ENCODE data around the gene S100A3. TPM values are rescaled to one million over a fixed set of nuclear protein-coding genes. Genes with fewer than 3 reads are reported as not detected.

Gene S100A3
- total RNA-seq, 6 experiments from 2014 or later, result 0.29 TPM; not detected in 5

DNA sequence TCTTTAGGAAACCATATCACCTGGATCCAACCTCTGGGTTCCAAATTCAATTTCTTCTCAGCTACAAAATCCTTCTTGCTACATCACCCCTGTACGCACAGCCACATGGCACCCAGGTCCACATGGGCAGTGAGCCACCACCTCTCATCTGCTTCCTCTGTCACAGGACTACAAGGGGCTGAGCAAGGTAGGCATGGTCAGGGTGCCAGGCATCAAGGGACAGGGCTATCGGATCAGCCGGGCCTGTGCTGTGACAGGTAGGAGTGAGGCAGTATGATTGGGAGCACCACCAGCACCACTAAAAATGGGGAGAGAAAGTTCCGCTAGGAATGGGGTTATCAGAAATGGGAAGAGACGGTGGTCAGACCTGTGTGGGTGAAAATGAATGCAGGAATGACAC is 42.7 kb downstream of the S100A3 start:
- 84% methylated on average over 3 of the region's 5 CpGs for WGBS (ENCODE audit: insufficient coverage, low coverage, low lambda C conversion rate, missing lambda C conversion rate)
- H3K36me3 ChIP-seq, result no peaks in the 10 kb centered on the region
- intact Hi-C loops (cut with DNase I), result no loop called here
- H3K4me1 ChIP-seq, result peaks cover 0 to 8% (median 2%) of the 10 kb centered on the region in 4 donors
- DNase-seq, result no peak
- no peaks in the 10 kb centered on the region for H3K27me3 ChIP-seq
- no peaks in the 10 kb centered on the region for H3K9me3 ChIP-seq
- TF ChIP-seq, protein P1, sequence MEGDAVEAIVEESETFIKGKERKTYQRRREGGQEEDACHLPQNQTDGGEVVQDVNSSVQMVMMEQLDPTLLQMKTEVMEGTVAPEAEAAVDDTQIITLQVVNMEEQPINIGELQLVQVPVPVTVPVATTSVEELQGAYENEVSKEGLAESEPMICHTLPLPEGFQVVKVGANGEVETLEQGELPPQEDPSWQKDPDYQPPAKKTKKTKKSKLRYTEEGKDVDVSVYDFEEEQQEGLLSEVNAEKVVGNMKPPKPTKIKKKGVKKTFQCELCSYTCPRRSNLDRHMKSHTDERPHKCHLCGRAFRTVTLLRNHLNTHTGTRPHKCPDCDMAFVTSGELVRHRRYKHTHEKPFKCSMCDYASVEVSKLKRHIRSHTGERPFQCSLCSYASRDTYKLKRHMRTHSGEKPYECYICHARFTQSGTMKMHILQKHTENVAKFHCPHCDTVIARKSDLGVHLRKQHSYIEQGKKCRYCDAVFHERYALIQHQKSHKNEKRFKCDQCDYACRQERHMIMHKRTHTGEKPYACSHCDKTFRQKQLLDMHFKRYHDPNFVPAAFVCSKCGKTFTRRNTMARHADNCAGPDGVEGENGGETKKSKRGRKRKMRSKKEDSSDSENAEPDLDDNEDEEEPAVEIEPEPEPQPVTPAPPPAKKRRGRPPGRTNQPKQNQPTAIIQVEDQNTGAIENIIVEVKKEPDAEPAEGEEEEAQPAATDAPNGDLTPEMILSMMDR (IDR thresholded peaks at IDR 0.05), result no peak
- no peak for TF ChIP-seq POLR2A (IDR thresholded peaks at IDR 0.05)
- no peak for ATAC-seq
- no peak overlapping the region for H3K27ac ChIP-seq
- H3K4me3 ChIP-seq, result no peak overlapping the region

DNA sequence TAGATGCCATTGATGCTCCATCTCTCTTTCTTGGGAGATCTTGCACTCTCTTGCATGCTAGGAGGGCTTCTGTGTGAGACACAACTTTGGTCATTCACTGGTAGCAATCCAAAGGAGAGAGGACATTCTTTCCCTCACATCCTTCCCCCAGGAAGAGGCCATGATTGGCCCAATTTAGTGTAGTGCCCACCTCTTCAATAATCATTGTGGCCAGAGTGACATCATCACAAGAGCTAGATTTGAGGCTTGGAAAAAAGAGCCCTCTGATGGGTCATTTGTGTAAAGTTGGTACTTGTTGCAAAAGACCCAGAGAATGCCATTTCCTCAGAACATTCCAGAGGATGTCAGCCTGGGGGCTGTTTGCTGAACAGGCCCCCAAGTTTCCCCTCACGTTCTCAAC is 43.5 kb downstream of the S100A3 start:
- TF ChIP-seq POLR2A (IDR thresholded peaks at IDR 0.05), result no peak
- TF ChIP-seq, protein P1 (IDR thresholded peaks at IDR 0.05), result no peak
- DNase-seq (no peak), ATAC-seq (no peak)
- intact Hi-C loops (cut with DNase I), result no loop called here
- Histone ChIP-seq H3K27me3 (no peaks in the 10 kb centered on the region), H3K9me3 (no peaks in the 10 kb centered on the region), H3K36me3 (no peaks in the 10 kb centered on the region), H3K4me3 (no peak overlapping the region), H3K27ac (no peak overlapping the region), H3K4me1 (peaks cover 0 to 8% (median 2%) of the 10 kb centered on the region in 4 donors)
- WGBS (ENCODE audit: insufficient coverage, low coverage, low lambda C conversion rate, missing lambda C conversion rate), result 79% methylated on average over 1 of the region's 1 CpG

DNA sequence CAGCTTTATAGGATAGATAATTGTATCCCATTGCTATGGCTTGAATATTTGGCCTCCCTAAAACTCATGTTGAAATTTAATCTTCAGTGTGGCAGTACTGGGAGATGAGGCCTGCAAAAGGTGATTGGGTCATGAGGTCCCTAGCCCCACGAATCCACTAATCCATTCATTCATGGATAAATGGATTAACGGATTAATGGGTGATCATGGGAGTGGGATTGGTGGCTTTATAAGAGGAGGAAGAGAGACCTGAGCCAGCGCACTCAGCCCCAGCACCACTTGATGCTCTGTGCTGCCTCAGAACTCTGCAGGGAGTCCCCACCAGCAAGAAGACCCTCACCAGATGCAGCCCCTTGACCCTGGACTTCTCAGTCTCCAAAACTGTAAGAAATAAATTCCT is 45.3 kb downstream of the S100A3 start:
- DNase-seq, result no peak
- no peak for ATAC-seq
- intact Hi-C loops (cut with DNase I), result no loop called here
- WGBS (ENCODE audit: insufficient coverage, low coverage, low lambda C conversion rate, missing lambda C conversion rate), result 63% methylated on average over 3 of the region's 3 CpGs
- Histone ChIP-seq H3K36me3 (no peaks in the 10 kb centered on the region), H3K27me3 (no peaks in the 10 kb centered on the region), H3K9me3 (no peaks in the 10 kb centered on the region), H3K27ac (no peak overlapping the region), H3K4me3 (no peak overlapping the region), H3K4me1 (peaks cover 0 to 8% (median 2%) of the 10 kb centered on the region in 4 donors)
- TF ChIP-seq POLR2A (IDR thresholded peaks at IDR 0.05), result no peak
- TF ChIP-seq, protein P1 (IDR thresholded peaks at IDR 0.05), result no peak

DNA sequence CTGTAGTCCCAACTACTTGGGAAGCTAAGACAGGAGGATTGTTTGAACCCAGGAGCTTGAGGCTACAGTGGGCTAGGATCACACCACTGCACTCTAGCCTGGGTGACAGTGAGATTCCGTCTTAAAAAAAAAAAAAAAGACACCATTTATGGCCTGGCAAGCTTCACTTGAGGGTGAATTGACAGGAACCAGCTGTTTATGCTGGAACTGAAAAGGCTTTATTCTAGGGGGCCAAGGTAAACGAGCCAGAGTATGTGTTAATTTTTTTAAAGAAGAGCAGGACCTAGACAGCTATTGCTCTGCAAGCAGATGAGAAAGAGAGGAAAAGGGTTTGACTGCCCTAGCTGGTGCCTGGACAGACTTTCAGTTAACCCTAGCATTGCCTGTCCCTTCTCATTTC is 50.3 kb downstream of the S100A3 start:
- H3K27ac ChIP-seq, result no peak overlapping the region
- ATAC-seq (no peak), DNase-seq (no peak)
- no peaks in the 10 kb centered on the region for H3K4me1 ChIP-seq
- H3K36me3 ChIP-seq, result no peaks in the 10 kb centered on the region
- 0% methylated on average over 2 of the region's 2 CpGs for WGBS (ENCODE audit: insufficient coverage, low coverage, low lambda C conversion rate, missing lambda C conversion rate)
- H3K4me3 ChIP-seq, result no peak overlapping the region
- no peaks in the 10 kb centered on the region for H3K9me3 ChIP-seq
- TF ChIP-seq, protein P1 (IDR thresholded peaks at IDR 0.05), result no peak
- no peak for TF ChIP-seq POLR2A (IDR thresholded peaks at IDR 0.05)
- no peaks in the 10 kb centered on the region for H3K27me3 ChIP-seq
- intact Hi-C loops (cut with DNase I), result no loop called here

Other genes with a start within 250 kb of the S100A3 start
- not detected for gene PGLYRP3, start 236.3 kb downstream of the S100A3 start, total RNA-seq
- gene PGLYRP4, start 200.4 kb downstream of the S100A3 start, total RNA-seq, result not detected
- gene S100A9, start 191.4 kb downstream of the S100A3 start, total RNA-seq, result 10 to 100 TPM; 34.3 to 96.8 (median 64.5) TPM
- 1 to 10 TPM; 1.5 to 3.8 (median 3.0) TPM for gene S100A12, start 173.6 kb downstream of the S100A3 start, total RNA-seq
- gene S100A8, start 158.2 kb downstream of the S100A3 start, total RNA-seq, result 10 to 100 TPM; 16.0 to 47.4 (median 30.0) TPM
- gene S100A7A, start 132.7 kb downstream of the S100A3 start, total RNA-seq, result not detected
- gene S100A7, start 88.6 kb downstream of the S100A3 start, total RNA-seq, result not detected
- 10 to 100 TPM in 5 of 6 experiments, 1 to 10 TPM in 1; 6.6 to 24.0 (median 12.0) TPM for gene S100A6, start 13.3 kb downstream of the S100A3 start, total RNA-seq
- not detected for gene S100A5, start 8.3 kb downstream of the S100A3 start, total RNA-seq
- 10 to 100 TPM in 4 of 6 experiments, 1 to 10 TPM in 2; 7.6 to 21.6 (median 14.0) TPM for gene S100A4, start 3.5 kb downstream of the S100A3 start, total RNA-seq
- not detected for gene S100A2, start 16.6 kb upstream of the S100A3 start, total RNA-seq
- 100 to 1,000 TPM in 2 of 6 experiments, 10 to 100 TPM in 4; 55.9 to 151 (median 71.8) TPM for gene S100A16, start 63.9 kb upstream of the S100A3 start, total RNA-seq
- 10 to 100 TPM in 2 of 6 experiments, 1 to 10 TPM in 4; 1.8 to 14.0 (median 5.2) TPM for gene S100A14, start 67.1 kb upstream of the S100A3 start, total RNA-seq
- 10 to 100 TPM; 10.4 to 24.5 (median 21.9) TPM for gene S100A13, start 78.2 kb upstream of the S100A3 start, total RNA-seq
- 1 to 10 TPM in 3 of 6 experiments, under 1 TPM in 3; 0.40 to 2.1 (median 1.0) TPM for gene S100A1, start 79.2 kb upstream of the S100A3 start, total RNA-seq
- 10 to 100 TPM; 21.9 to 29.7 (median 26.0) TPM for gene CHTOP, start 84.8 kb upstream of the S100A3 start, total RNA-seq
- gene SNAPIN, start 109.4 kb upstream of the S100A3 start, total RNA-seq, result 10 to 100 TPM; 14.6 to 33.2 (median 18.0) TPM
- gene ILF2, start 121.7 kb upstream of the S100A3 start, total RNA-seq, result 10 to 100 TPM; 30.2 to 55.9 (median 38.7) TPM
- gene NPR1, start 129.4 kb upstream of the S100A3 start, total RNA-seq, result 10 to 100 TPM in 1 of 6 experiments, 1 to 10 TPM in 5; 5.0 to 14.4 (median 5.7) TPM
- 10 to 100 TPM; 16.5 to 29.1 (median 22.6) TPM for gene INTS3, start 178.8 kb upstream of the S100A3 start, total RNA-seq
- gene SLC27A3, start 226.1 kb upstream of the S100A3 start, total RNA-seq, result 10 to 100 TPM; 25.4 to 50.4 (median 36.9) TPM

Measured in right lobe of liver (tissue), 6 donors.